ENCODE data around the gene LENG1. TPM values are rescaled to one million over a fixed set of nuclear protein-coding genes. Genes with fewer than 3 reads are reported as not detected.
"Not testable (repeated sequence)": the region's sequence is repeated elsewhere in the genome, so short reads cannot be mapped to it uniquely, and the experiment has no call there.

The LENG1 gene
- total and polyA plus RNA-seq, 8 donors, result 2.1 to 9.7 (median 4.8) TPM

GRCh38 chr19:54186351-54186750 lies 26.8 kb upstream of the LENG1 start:
- peaks cover 13 to 27% (median 25%) of the 10 kb centered on the region in 3 donors for H3K4me1 ChIP-seq
- intact Hi-C loops (cut with DNase I), result no loop called here
- ATAC-seq, result no peak
- 44 to 57% methylated on average over 8 of the region's 8 CpGs for WGBS, 2 donors
- H3K27ac ChIP-seq, result peak overlapping the region; percentile 57 to 99 (median 80)
- no peaks in the 10 kb centered on the region for H3K9me3 ChIP-seq
- peak in 2 of 6 donors; percentile 38 to 49 for DNase-seq
- no peaks in the 10 kb centered on the region for H3K36me3 ChIP-seq
- no peaks in the 10 kb centered on the region for H3K27me3 ChIP-seq
- TF ChIP-seq, protein P1, sequence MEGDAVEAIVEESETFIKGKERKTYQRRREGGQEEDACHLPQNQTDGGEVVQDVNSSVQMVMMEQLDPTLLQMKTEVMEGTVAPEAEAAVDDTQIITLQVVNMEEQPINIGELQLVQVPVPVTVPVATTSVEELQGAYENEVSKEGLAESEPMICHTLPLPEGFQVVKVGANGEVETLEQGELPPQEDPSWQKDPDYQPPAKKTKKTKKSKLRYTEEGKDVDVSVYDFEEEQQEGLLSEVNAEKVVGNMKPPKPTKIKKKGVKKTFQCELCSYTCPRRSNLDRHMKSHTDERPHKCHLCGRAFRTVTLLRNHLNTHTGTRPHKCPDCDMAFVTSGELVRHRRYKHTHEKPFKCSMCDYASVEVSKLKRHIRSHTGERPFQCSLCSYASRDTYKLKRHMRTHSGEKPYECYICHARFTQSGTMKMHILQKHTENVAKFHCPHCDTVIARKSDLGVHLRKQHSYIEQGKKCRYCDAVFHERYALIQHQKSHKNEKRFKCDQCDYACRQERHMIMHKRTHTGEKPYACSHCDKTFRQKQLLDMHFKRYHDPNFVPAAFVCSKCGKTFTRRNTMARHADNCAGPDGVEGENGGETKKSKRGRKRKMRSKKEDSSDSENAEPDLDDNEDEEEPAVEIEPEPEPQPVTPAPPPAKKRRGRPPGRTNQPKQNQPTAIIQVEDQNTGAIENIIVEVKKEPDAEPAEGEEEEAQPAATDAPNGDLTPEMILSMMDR (IDR thresholded peaks at IDR 0.05), result no peak
- FAIRE-seq, result no peak
- H3K4me3 ChIP-seq, result no peak overlapping the region

GRCh38 chr19:54183431-54183830 lies 23.9 kb upstream of the LENG1 start:
- intact Hi-C loops (cut with DNase I), result no loop called here
- ATAC-seq (no peak), DNase-seq (peak in 2 of 6 donors; percentile 45 to 67), FAIRE-seq (no peak)
- peaks cover 10 to 25% (median 25%) of the 10 kb centered on the region in 3 donors for H3K4me1 ChIP-seq
- H3K27me3 ChIP-seq, result no peaks in the 10 kb centered on the region
- no peaks in the 10 kb centered on the region for H3K9me3 ChIP-seq
- H3K27ac ChIP-seq, result no peak overlapping the region
- 69 to 72% methylated on average over 11 of the region's 11 CpGs for WGBS, 2 donors
- no peaks in the 10 kb centered on the region for H3K36me3 ChIP-seq
- TF ChIP-seq, protein P1 (IDR thresholded peaks at IDR 0.05), result no peak
- no peak overlapping the region for H3K4me3 ChIP-seq

- DNase-seq; intact Hi-C loops (cut with DNase I); H3K36me3 ChIP-seq; H3K4me3 ChIP-seq; H3K27me3 ChIP-seq; ATAC-seq; H3K9me3 ChIP-seq; H3K27ac ChIP-seq; FAIRE-seq: not testable (repeated sequence)
- H3K4me1 ChIP-seq, result peaks cover under 1 to 12% (median 11%) of the 10 kb centered on the region in 3 donors
- 90 to 91% methylated on average over 3 of the region's 3 CpGs for WGBS, 2 donors
Measured at GRCh38 chr19:54181894-54182293, 22.4 kb upstream of the LENG1 start.

DNA sequence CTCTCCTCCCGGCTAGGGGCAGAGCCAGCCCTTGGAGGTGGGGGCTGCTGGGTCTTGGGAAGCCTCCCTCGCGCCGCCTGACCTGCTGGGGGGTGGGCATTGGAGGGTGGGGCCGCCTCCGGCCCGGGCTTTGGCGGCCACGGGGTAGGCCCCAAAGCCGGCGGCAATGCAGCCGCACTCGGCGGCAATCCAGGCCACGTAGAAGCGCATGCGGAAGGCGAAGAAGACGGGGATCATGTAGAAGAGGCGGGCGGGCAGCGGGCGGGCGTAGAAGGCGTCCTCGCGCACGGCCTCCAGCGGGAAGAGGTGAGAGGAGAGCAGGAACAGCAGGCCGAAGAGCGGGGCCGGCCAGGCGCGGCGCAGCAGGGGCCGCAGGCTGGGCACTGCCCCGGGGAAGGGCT lies 21.2 kb upstream of the LENG1 start:
- FAIRE-seq (no peak), ATAC-seq (no peak)
- no peaks in the 10 kb centered on the region for H3K9me3 ChIP-seq

DNA sequence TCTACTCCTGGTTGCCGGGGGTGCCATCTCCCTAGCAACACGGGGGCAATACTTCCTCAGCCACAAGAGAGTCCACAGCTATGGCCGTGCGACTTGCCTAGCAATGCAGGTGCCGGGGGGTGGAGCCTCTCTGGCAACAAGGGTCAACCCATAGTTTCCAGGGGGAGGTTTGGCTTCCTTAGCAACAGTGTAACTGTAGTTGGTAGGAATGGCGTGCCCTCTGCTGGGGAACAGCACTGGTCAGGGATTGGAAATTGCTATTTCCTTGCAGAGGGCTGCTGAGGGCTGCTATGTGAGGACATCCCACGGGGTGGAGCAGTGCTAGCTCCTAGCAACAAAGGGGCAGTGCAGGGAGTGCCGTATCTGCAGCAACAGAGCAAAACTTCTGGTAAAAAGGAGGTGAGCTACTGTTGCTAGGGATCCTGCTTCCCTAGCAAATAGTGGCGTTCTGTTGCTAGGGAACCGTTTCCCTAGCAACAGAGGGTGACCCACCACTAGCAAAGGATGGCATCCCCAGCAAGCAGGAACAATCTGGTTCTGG lies 20.5 kb upstream of the LENG1 start:
- intact Hi-C loops (cut with DNase I), result loop anchor here in 1 of 3 donors (10.0 kb wide), 1 partner anchor 55 kb away; no protein-coding TSS in a partner anchor
- ATAC-seq (peak; percentile 14 to 82 (median 64)), DNase-seq (peak in 1 of 6 donors; percentile 63), FAIRE-seq (no peak)
- Histone ChIP-seq H3K27me3 (no peaks in the 10 kb centered on the region), H3K9me3 (no peaks in the 10 kb centered on the region), H3K4me3 (no peak overlapping the region), H3K27ac (no peak overlapping the region), H3K4me1 (no peaks in the 10 kb centered on the region), H3K36me3 (no peaks in the 10 kb centered on the region)
- WGBS, 2 donors, result 60 to 67% methylated on average over 10 of the region's 10 CpGs
- TF ChIP-seq, protein P1 (IDR thresholded peaks at IDR 0.05), result no peak

More for the DNA sequence above, 21.2 kb upstream of the LENG1 start:
- 93 to 94% methylated on average over 37 of the region's 37 CpGs for WGBS, 2 donors
- DNase-seq, result peak in 2 of 6 donors; percentile 34 to 68
- Histone ChIP-seq H3K27ac (no peak overlapping the region), H3K4me1 (peaks cover 0 to 3% (median 2%) of the 10 kb centered on the region in 3 donors), H3K4me3 (no peak overlapping the region), H3K36me3 (no peaks in the 10 kb centered on the region), H3K27me3 (no peaks in the 10 kb centered on the region)
- intact Hi-C loops (cut with DNase I), result no loop called here
- TF ChIP-seq, protein P1 (IDR thresholded peaks at IDR 0.05), result no peak
